NT2/D1 (cell line): ENCODE data around the gene TECTA.

Source experiments
- SUZ12 ChIP-seq: IDR thresholded peaks from 2 replicates; pipeline ENCODE4 v1.6.1; 2011; ENCODE audit not compliant: insufficient read length, insufficient read depth; ENCODE audit errors: extremely low read depth
- YY1 ChIP-seq: IDR thresholded peaks from 2 replicates; pipeline ENCODE4 v1.6.1; 2011; ENCODE audit not compliant: insufficient read length, insufficient read depth
- ZNF274 ChIP-seq: IDR thresholded peaks from 2 replicates; pipeline ENCODE4 v1.6.1; 2011; ENCODE audit warnings: mild to moderate bottlenecking, low read depth, low read length

DNA sequence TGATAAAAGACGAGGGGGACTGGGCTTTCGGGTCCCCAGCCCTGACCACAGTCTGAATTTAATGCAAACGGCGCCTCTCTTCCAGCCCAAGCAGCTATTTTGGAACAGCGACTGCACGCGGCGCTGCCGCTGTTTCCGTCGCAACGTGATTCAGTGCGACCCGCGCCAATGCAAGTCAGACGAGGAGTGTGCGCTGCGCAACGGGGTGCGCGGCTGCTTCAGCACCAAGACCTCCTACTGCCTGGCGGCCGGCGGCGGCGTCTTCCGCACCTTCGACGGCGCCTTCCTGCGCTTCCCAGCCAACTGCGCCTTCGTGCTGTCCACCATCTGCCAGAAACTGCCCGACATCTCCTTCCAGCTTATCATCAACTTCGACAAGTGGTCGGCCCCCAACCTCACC lies 56.7 kb downstream of the TECTA start:
- TF ChIP-seq YY1 (no peak), SUZ12 (no peak), ZNF274 (no peak)
